Progenitor cell of endocrine pancreas (in vitro differentiated cells): ENCODE data around the gene SMAP2. TPM values are rescaled to one million over a fixed set of nuclear protein-coding genes. Genes with fewer than 3 reads are reported as not detected.

Experiments
- DNase-seq: peaks from one replicate; pipeline ENCODE4 v3.0.0; 2021; ENCODE audit warnings: low spot score; ENCODE audit not compliant: unreplicated experiment
- H3K27ac Mint-ChIP-seq: 2 replicates; pipeline ENCODE4 v1.8.0; 2021; ENCODE audit warnings: mild to moderate bottlenecking, moderate library complexity, mixed read lengths
- H3K27me3 Mint-ChIP-seq: 2 replicates; pipeline ENCODE4 v1.8.0; 2021; ENCODE audit warnings: mixed read lengths
- H3K36me3 Mint-ChIP-seq: 2 replicates; pipeline ENCODE4 v1.8.0; 2022; ENCODE audit warnings: mixed read lengths; ENCODE audit not compliant: insufficient read depth
- H3K4me1 Mint-ChIP-seq: 2 replicates; pipeline ENCODE4 v1.8.0; 2021; ENCODE audit warnings: low read depth, mixed read lengths
- H3K4me3 Mint-ChIP-seq: 2 replicates; pipeline ENCODE4 v1.8.0; 2021; ENCODE audit warnings: low read depth, mild to moderate bottlenecking, moderate library complexity, mixed read lengths
- H3K9me3 Mint-ChIP-seq: 2 replicates; pipeline ENCODE4 v1.8.0; 2021; ENCODE audit warnings: low read depth, mixed read lengths
- total RNA-seq: library from RNA; stranded (reverse); gene quantifications from 2 replicates; pipeline ENCODE4 v1.2.1, GENCODE V29; 2021
- TF ChIP-seq, protein P1 (sequence below): fragments of 200-600 bp; sonication (generic); IDR thresholded peaks from one replicate; pipeline ENCODE4 v1.5.0; 2021; ENCODE audit warnings: antibody characterized with exemption, mild to moderate bottlenecking; ENCODE audit not compliant: unreplicated experiment

The SMAP2 gene
- total RNA-seq, 1 donor from 2014 or later = 30.3 TPM

DNA sequence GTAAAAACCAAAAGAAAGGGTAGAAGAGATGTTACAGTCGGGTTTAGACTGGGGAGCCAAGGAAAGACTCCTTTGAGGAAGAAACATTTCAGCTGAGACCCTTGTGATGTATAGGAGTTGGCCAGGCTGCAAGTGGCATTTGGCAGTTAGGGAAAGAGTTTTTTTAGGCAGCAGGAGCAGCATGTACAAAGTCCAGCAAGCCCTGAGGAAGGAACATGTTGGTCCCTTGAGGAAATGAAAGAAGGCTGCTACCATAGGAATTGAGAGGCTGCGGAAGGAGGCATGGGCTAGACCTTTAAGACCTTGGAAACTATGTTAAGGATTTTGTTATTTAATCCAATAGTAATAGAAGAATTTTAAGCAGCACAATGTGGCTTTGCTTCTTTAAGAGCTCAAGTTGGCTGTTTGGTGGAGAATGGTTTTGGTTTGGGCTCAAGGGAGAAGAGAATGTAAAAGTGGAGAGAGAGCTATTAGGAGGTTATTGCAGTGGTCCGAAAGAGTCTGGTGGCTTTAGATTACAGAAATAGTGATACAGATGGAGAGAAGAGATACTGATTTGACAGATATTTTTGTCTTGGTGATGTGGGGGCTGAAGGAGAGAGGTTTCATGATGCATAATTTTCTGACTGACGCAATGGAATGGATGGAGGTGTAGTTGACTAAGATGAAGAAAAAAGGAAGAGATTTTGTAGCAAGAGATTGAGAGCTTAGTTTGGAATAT, 26.6 kb downstream of the SMAP2 start:
- no peak for DNase-seq
- TF ChIP-seq, protein P1, sequence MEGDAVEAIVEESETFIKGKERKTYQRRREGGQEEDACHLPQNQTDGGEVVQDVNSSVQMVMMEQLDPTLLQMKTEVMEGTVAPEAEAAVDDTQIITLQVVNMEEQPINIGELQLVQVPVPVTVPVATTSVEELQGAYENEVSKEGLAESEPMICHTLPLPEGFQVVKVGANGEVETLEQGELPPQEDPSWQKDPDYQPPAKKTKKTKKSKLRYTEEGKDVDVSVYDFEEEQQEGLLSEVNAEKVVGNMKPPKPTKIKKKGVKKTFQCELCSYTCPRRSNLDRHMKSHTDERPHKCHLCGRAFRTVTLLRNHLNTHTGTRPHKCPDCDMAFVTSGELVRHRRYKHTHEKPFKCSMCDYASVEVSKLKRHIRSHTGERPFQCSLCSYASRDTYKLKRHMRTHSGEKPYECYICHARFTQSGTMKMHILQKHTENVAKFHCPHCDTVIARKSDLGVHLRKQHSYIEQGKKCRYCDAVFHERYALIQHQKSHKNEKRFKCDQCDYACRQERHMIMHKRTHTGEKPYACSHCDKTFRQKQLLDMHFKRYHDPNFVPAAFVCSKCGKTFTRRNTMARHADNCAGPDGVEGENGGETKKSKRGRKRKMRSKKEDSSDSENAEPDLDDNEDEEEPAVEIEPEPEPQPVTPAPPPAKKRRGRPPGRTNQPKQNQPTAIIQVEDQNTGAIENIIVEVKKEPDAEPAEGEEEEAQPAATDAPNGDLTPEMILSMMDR = no peak
- H3K27me3 Mint-ChIP-seq = no peaks in the 10 kb centered on the region
- H3K36me3 Mint-ChIP-seq = peaks cover 6% of the 10 kb centered on the region
- peaks cover 3% of the 10 kb centered on the region for H3K9me3 Mint-ChIP-seq
- no peak overlapping the region for H3K27ac Mint-ChIP-seq
- H3K4me1 Mint-ChIP-seq = peaks cover 11% of the 10 kb centered on the region
- no peak overlapping the region for H3K4me3 Mint-ChIP-seq

DNA sequence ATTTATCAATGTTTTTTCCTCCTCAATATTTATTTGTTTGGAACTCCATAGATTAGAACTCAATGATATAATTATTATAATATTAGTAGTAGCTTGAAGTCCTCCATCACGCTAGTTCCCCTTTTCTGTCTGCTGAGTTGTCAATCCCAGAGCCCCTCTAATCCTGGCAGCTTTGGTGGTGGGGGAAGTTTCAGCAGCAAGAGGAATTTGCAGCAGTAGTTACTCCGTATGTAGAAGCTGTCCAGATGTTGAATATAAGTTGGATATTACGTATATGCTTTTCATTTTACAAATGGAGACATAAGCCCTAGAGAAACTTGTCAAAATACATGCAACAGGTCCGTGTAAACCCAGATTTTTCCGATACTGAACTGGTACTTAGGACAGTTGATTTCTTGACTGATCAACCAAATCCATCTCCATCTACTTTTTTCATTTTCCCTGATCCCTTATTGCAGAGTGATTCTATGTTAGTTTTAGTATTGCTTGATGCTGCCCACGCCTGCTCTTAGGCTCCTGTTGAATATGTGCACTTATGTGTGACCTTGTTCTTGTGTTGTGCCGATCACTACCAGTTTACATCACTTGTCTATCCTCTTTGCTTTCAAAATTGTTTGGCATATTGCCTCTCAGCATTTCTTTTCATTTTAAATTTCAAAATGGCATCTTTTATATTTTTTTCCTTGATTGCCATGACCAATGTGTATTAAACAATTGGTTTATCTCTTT, 28.1 kb downstream of the SMAP2 start:
- Mint-ChIP-seq H3K27ac (no peak overlapping the region), H3K27me3 (no peaks in the 10 kb centered on the region), H3K9me3 (peaks cover 3% of the 10 kb centered on the region), H3K36me3 (peaks cover 6% of the 10 kb centered on the region), H3K4me3 (no peak overlapping the region), H3K4me1 (peaks cover 8% of the 10 kb centered on the region)
- TF ChIP-seq, protein P1 = no peak
- DNase-seq = no peak

DNA sequence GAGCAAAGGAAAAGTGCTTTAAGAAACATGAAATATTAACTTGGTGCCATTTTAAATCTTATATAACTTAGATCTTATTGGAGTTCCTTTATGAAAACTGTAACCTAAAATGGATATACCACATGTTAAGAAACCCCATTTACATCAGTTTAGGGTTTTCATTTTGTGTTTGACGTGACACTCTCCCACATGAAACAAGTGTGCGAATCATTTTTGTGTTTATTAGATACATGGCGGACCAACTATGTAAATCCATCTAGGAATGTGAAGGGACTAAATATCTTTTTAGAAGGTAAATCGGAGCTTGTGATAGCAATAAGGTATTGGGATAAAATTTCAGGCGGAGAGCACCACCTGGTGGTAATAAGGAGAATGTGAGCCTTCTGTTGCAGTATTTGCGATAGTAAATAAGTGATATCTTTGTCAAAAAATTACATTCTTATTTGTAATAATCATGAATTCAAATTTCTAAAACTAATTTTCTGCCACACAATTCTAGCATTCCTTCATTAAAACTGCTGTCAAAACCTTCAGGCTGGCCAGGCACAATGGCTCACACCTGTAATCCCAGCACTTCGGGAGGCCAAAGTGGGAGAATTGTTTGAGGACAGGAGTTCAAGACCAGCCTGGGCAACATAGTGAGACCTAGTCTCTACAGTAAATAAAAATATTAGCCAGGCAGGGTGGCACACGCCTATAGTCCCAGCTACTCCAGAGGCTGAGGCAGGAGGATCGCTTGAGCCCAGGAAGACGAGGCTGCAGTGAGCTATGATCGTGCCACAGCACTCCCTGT, 31.3 kb downstream of the SMAP2 start:
- Mint-ChIP-seq H3K4me1 (peaks cover 3% of the 10 kb centered on the region), H3K27me3 (no peaks in the 10 kb centered on the region), H3K27ac (no peak overlapping the region), H3K36me3 (peaks cover 4% of the 10 kb centered on the region), H3K4me3 (no peak overlapping the region), H3K9me3 (peaks cover 3% of the 10 kb centered on the region)
- DNase-seq = no peak
- TF ChIP-seq, protein P1 = peak; percentile 94

DNA sequence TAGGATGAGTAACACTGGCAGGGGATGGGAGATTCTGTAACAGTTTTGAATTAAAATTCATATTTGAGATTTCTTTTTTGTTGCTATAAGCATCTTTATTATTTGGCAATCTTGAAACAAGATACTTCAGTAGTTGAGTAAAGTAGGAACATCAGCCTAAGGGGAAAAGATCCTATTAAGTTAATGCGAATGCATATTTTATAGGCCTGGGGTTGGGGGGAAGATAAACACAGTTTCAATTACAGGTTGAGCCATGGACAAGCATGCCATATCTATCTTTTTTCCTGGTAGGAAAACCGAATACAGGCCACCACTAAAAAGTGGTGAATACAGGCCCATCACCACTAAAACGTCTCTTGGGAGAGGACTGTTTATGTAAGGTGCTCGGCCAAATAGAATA, 32.3 kb downstream of the SMAP2 start:
- H3K27ac Mint-ChIP-seq = no peak overlapping the region

DNA sequence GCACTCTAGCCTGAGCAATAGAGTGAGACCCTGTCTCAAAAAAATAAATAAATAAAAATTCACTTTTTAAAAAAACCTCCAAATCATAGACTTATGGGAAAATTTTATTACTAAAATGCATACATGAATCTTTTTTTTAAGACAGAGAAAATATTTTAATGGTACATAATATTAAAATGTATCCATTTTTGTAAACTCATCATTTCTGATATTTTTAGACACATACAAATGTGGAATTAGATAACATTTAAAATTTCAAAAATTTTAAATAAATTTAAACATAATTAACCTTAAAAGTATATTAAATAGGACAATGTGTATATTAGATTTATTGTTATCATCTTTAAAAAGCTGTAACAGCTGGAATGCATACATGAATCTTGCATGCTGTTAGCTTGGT, 33.9 kb downstream of the SMAP2 start:
- Mint-ChIP-seq H3K36me3 (peaks cover 2% of the 10 kb centered on the region), H3K4me1 (peaks cover 2% of the 10 kb centered on the region), H3K9me3 (no peaks in the 10 kb centered on the region), H3K4me3 (no peak overlapping the region), H3K27me3 (no peaks in the 10 kb centered on the region), H3K27ac (no peak overlapping the region)
- DNase-seq = no peak
- TF ChIP-seq, protein P1 = no peak

More for the DNA sequence above, 32.3 kb downstream of the SMAP2 start:
- Mint-ChIP-seq H3K4me3 (no peak overlapping the region), H3K27me3 (no peaks in the 10 kb centered on the region), H3K36me3 (peaks cover 2% of the 10 kb centered on the region), H3K4me1 (peaks cover 2% of the 10 kb centered on the region), H3K9me3 (no peaks in the 10 kb centered on the region)
- TF ChIP-seq, protein P1 = no peak
- DNase-seq = no peak
